VCaP (cell line): ENCODE measurements around the gene AJUBA.

Experiments used
- H3K27ac ChIP-seq: fragments of 450-650 bp; 2 replicates; pipeline ENCODE4 v1.5.1; 2017
- CTCF ChIP-seq: fragments of 450-650 bp; conservative IDR thresholded peaks from 2 replicates; pipeline ENCODE4 v1.5.1; 2017; ENCODE audit warnings: mild to moderate bottlenecking, moderate library complexity

Gene AJUBA

GRCh38 chr14:22984959-22985658, 2.8 kb upstream of the AJUBA start:
- no peak overlapping the region for H3K27ac ChIP-seq
- no peak for TF ChIP-seq CTCF

- TF ChIP-seq CTCF: no peak
- H3K27ac ChIP-seq: peak overlapping the region; percentile 60; the same call in 1 of the 2 replicates
Observed at GRCh38 chr14:22981876-22982476, 375 bp downstream of the AJUBA start.

DNA sequence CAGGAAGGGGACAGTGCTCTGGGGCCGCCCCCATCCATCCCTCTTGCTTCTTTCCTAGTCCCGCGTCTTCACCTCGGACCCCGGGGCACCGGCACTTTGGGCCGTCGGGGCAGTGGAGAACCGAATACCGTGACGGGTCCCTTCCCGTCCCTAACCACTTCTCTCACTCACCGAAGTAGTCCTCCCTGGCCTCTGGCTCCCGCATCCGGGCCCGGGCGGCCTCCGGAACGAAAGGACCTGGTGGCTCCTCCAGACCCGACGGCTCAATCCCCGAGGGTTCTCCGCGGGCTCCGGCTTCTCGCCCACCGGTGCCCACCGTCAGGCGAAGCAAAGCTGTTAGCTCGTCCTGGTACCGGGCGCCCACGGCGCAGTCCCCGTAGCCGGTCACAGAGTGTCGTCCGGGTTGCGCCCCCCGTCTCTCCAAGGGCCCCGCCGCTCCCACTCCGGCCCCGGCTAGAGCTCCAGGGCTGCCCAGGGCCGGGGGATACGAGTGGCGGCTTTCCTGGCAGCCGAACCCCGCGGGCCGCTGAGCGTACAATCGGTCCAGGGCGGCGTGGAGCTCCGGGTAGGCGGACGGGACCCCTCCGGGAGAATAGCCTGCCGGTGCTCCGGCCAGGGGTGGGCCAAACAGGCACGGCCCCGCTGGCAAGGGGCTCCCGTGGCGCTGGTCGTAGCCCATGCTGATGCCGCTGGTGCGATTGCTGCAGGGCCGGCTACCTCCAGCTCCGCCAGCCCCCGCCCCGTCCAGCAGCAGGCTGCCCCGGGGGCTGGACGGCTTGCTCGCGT, 1.1 kb downstream of the AJUBA start:
- no peak for TF ChIP-seq CTCF
- H3K27ac ChIP-seq: no peak overlapping the region; the same call in 1 of the 2 replicates

DNA sequence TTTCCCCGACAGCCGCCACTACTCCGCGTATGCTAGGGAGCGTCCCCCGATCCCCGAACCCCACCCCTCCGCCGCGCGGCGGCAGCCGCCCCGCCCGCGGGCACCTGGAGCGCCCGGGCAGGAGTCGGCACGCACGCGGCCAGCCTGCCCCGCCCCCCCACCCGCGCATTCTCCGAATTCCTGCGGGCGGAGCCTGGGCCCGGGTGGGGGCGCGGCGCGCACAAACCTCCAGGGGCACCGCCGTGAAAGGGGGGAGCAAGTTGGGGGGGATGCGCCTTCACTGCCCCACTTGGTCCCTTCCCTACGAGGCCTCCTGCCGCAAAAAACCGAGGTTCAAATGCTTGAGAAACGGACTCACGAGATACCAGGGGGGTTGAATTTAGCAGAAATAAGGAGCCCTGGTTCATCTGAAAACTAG, 1.7 kb downstream of the AJUBA start:
- H3K27ac ChIP-seq: no peak overlapping the region
- TF ChIP-seq CTCF: no peak

- TF ChIP-seq CTCF: no peak
- no peak overlapping the region for H3K27ac ChIP-seq
Observed at GRCh38 chr14:22979748-22980392, 2.5 kb downstream of the AJUBA start.

- H3K27ac ChIP-seq: no peak overlapping the region
Observed at GRCh38 chr14:22978981-22979671, 3.2 kb downstream of the AJUBA start.

More at GRCh38 chr14:22978981-22979671, 3.2 kb downstream of the AJUBA start:
- no peak for TF ChIP-seq CTCF
